Fibroblast of skin of right biceps (primary cell): ENCODE data around the gene SHROOM2.

Experiments
- DNase-seq: peaks from one replicate; pipeline ENCODE4 v3.0.0-alpha.2; 2013

Gene SHROOM2

GRCh38 chrX:9866633-9867032 lies 80.4 kb downstream of the SHROOM2 start:
- DNase-seq: no peak

DNA sequence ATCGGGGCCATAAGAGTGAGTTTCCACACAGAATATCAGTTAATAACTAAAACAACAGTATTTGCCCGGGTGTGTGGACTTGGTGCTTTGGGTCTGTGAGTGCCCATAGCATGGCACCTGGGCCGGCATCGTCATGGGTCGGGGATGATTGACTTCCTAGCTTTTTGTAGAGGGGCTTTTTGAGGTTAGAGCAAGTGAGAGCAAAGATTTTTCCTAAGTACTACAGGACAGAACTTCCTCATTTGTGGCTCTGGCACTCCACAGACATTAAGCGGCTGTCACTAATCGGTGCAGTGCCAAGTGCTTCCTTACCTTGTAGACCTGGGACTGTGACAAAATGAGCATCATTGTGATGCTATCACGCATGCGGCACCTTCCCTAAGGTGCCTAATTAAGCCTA lies 81.0 kb downstream of the SHROOM2 start:
- no peak for DNase-seq

GRCh38 chrX:9867753-9868152 lies 81.5 kb downstream of the SHROOM2 start:
- DNase-seq: no peak

DNA sequence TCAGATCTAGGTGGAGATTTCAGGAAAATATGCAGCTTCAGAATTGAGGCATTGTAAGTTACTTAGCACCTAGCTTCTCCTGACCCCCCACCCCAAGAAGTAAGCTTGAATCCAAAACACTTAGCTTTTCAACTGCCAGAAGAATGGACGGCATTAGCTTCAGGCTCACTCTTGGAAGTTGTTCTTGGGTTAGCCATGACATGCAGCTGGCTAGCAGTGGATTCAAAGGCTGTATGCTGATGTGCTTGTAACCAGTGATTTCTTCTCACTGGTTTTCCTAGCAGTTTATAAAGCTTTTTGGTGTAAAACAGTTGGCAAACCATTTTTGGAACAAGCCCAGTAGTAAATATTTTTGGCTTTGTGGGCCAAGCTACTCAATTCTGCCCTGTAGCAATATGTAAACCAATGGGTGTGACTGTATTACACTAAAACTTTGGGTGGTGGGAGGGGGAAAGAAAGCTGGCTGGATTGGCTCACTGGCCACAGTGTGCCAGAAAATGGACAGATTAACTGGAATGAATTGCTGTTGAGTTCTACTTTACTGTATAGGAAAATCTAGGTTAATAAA lies 85.6 kb downstream of the SHROOM2 start:
- DNase-seq: no peak

- DNase-seq: no peak
Measured at GRCh38 chrX:9873360-9873759, 87.1 kb downstream of the SHROOM2 start.

GRCh38 chrX:9873952-9874351 lies 87.7 kb downstream of the SHROOM2 start:
- no peak for DNase-seq

GRCh38 chrX:9874483-9874882 lies 88.3 kb downstream of the SHROOM2 start:
- no peak for DNase-seq

DNA sequence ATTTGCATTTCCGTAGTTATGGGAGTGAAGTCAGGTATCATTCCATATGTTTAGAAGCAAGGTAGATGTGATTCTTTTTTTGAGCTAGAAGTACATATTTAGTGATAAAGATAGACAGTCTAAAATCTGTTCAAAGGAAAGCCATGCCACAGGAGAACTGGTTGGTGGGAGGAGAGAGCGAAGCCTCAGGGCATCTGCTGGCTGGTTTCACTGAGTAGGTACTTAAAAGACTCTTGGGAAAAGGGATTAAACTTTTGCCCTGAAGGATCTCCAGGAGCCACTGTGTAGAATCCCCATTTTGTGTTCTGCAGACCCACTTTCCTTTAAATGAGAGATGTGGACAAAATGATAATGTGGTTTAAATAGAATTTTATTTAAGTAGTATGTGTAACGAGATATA lies 89.6 kb downstream of the SHROOM2 start:
- DNase-seq: no peak

DNA sequence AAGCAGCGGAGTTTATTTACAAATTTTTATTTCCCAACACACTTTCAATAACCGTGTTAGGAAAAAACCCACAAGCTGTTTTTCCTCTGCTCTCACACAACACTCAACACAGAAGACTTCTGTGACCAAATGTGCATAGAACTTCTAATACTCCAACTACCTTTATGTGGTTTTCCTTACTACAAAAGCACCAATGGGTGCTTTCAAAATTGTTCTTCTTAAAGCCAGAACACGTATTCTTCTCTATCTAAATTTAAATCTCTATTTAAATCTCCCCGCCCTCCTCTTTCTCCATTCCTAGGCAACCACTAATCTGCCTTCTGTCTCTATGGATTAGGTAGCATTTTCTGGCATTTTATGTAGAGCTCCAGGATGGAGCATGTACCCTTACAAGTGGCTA lies 90.0 kb downstream of the SHROOM2 start:
- no peak for DNase-seq

DNA sequence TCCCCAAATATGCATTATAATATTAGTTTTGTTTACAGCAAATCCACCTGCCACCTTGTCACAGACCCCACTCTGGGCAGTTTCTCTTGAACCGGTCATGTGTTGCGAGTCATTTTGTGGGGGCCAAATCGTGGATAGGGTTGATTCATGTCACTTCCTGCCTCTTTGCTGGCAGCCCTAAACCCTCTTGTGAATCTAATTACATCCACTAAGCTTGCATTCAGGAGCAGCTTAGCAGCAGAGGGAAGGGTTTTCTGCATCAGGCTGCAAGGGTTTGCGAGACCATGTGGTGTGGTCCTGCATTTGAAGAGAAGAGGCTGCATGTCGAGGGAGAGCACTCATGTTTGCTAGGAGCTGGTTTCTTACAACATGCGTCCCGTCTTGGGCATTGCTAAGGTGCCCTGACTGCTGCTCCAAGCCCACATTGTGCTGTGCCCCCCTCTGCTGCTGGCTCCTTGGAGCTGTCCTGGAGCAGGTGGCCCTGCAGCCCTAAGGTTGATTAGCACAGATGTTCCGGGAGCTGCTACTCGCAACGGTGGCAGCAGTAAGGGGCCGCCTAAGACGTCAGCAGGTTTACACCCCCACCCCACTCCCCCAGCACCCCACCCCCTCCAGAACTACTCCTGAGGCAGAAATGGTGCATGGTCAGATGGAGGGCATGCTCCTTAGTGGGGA lies 92.1 kb downstream of the SHROOM2 start:
- no peak for DNase-seq

DNA sequence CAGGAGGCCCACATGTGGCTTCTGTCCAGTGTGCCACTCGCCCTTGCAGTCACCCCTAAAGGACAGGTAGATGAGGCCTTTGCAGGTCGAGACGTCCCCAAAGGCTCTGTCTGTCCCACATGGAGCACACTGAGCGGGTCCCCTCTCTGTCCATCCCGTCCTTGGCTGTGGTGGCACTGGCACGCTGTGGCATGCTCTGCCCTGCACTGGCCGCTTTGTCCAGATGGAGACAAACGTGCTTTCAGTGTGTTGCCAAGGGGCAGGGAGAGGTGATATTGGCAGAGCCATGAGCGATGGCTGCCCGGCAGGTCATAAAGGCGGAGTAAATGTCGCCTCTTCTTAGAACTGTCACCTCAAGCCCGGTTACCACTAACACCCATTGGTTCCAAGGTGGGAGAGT lies 94.0 kb downstream of the SHROOM2 start:
- no peak for DNase-seq

GRCh38 chrX:9880870-9881269 lies 94.6 kb downstream of the SHROOM2 start:
- DNase-seq: no peak

- peak; percentile 11 for DNase-seq
Measured at GRCh38 chrX:9882669-9883446, 96.6 kb downstream of the SHROOM2 start.

- DNase-seq: no peak
Measured at GRCh38 chrX:9884031-9884779, 98.0 kb downstream of the SHROOM2 start.

DNA sequence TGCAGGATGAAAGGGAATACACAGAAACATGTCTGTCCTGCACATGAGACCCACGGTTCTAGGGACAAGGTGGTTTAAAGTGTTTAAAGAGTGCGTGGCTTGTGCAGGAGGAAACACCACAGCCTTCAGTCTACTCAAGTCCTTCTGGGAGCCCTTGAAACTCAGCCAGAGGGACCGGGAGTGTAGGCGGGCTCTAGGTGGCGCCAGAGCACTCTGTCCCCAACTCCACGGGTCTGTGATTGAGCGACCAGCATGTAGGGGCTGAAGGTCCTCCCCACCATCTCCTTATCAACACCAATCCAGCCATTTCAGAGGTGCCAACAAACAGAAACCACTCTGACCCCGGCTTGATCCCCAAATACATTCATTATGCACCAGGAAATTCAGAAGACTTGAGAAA lies 98.9 kb downstream of the SHROOM2 start:
- peak; percentile 46 for DNase-seq

GRCh38 chrX:9887659-9888297 lies 101.5 kb downstream of the SHROOM2 start:
- no peak for DNase-seq

GRCh38 chrX:9888953-9889470 lies 102.8 kb downstream of the SHROOM2 start:
- no peak for DNase-seq

DNA sequence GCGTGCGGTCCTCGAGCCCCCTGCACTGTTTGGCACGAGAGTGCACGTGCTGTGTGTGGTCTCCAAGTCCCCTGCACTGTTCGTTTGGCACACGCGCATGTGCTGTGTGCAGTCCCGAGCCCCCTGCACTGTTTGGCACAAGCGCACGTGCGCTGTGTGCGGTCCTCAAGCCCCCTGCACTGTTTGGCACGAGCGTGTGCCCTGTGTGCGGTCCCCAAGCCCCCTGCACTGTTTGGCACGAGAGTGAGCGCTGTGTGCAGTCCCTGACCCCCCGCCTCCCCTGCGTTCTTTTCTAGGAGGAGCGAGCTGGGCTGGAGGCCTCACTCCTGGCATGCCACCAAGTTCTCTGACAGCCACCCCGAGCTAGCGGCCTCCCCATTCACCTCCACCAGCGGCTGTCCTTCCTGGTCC lies 104.5 kb downstream of the SHROOM2 start:
- DNase-seq: no peak

GRCh38 chrX:9895225-9895912 lies 109.1 kb downstream of the SHROOM2 start:
- no peak for DNase-seq

GRCh38 chrX:9897761-9898161 lies 111.5 kb downstream of the SHROOM2 start:
- DNase-seq: peak; percentile 62

- peak; percentile 25 for DNase-seq
Measured at GRCh38 chrX:9899640-9900111, 113.4 kb downstream of the SHROOM2 start.

GRCh38 chrX:9902656-9903055 lies 116.4 kb downstream of the SHROOM2 start:
- DNase-seq: no peak
